ENCODE results near the gene USP32.
"Not testable (repeated sequence)": the region's sequence is repeated elsewhere in the genome, so short reads cannot be mapped to it uniquely, and the experiment has no call there.

The USP32 gene

GRCh38 chr17:60218774-60219173 lies 173.2 kb downstream of the USP32 start:
- not testable (repeated sequence) for DNase-seq

GRCh38 chr17:60215895-60216294 lies 176.0 kb downstream of the USP32 start:
- DNase-seq = not testable (repeated sequence)

- not testable (repeated sequence) for DNase-seq
Observed at GRCh38 chr17:60211282-60211681, 180.7 kb downstream of the USP32 start.

- DNase-seq = not testable (repeated sequence)
Observed at GRCh38 chr17:60208302-60208701, 183.6 kb downstream of the USP32 start.

- not testable (repeated sequence) for DNase-seq
Observed at GRCh38 chr17:60205782-60206181, 186.2 kb downstream of the USP32 start.

- not testable (repeated sequence) for DNase-seq
Observed at GRCh38 chr17:60198630-60199029, 193.3 kb downstream of the USP32 start.

- not testable (repeated sequence) for DNase-seq
Observed at GRCh38 chr17:60194141-60194540, 197.8 kb downstream of the USP32 start.

GRCh38 chr17:60193482-60193881 lies 198.5 kb downstream of the USP32 start:
- DNase-seq = no peak

- DNase-seq = not testable (repeated sequence)
Observed at GRCh38 chr17:60193032-60193431, 198.9 kb downstream of the USP32 start.

- not testable (repeated sequence) for DNase-seq
Observed at GRCh38 chr17:60190032-60190431, 201.9 kb downstream of the USP32 start.

GRCh38 chr17:60188759-60189158 lies 203.2 kb downstream of the USP32 start:
- DNase-seq = no peak

- not testable (repeated sequence) for DNase-seq
Observed at GRCh38 chr17:60186846-60187745, 204.8 kb downstream of the USP32 start.

GRCh38 chr17:60186372-60186771 lies 205.6 kb downstream of the USP32 start:
- DNase-seq = not testable (repeated sequence)

- DNase-seq = not testable (repeated sequence)
Observed at GRCh38 chr17:60180380-60180779, 211.6 kb downstream of the USP32 start.

GRCh38 chr17:60178180-60178579 lies 213.8 kb downstream of the USP32 start:
- DNase-seq = not testable (repeated sequence)

GRCh38 chr17:60176763-60177162 lies 215.2 kb downstream of the USP32 start:
- not testable (repeated sequence) for DNase-seq

GRCh38 chr17:60174767-60175166 lies 217.2 kb downstream of the USP32 start:
- DNase-seq = not testable (repeated sequence)

- DNase-seq = no peak
Observed at GRCh38 chr17:60174035-60174434, 217.9 kb downstream of the USP32 start.

GRCh38 chr17:60173304-60173819 lies 218.6 kb downstream of the USP32 start:
- DNase-seq = no peak

- no peak for DNase-seq
Observed at GRCh38 chr17:60171753-60172079, 220.2 kb downstream of the USP32 start.

GRCh38 chr17:60170835-60171752 lies 220.8 kb downstream of the USP32 start:
- DNase-seq = no peak

GRCh38 chr17:60169921-60170817 lies 221.8 kb downstream of the USP32 start:
- no peak for DNase-seq

All from stimulated activated naive CD4-positive, alpha-beta T cell treated with Interleukin-2 at 50 U/mL for 16 hours (primary cell).